H1 (cell line): ENCODE results near the gene ADGRF1. TPM values are rescaled to one million over a fixed set of nuclear protein-coding genes. Genes with fewer than 3 reads are reported as not detected.

Source experiments
- CTCF ChIA-PET: fragments of 300-600 bp; sonication (Branson Sonifier 250); formaldehyde crosslinking; loops from one replicate; lab custom pipeline; 2021; ENCODE audit not compliant: partially characterized antibody; lab: Charles Lee
- POLR2A ChIA-PET: fragments of 300-600 bp; sonication (Branson Sonifier 250); formaldehyde crosslinking; loops from one replicate; lab custom pipeline; 2021; ENCODE audit warnings: inconsistent platforms; ENCODE audit not compliant: partially characterized antibody; lab: Charles Lee
- DNase-seq, 2 experiments: peaks; one replicate each; pipeline versions ENCODE4 v3.0.0 to v3.0.0-alpha.2; 2010 to 2022; ENCODE audit warnings: low spot score in 2 of 2, low read depth in 1 of 2, mixed read lengths in 1 of 2
- FAIRE-seq: peaks from 2 replicates; lab custom pipeline; 2011; peaks lifted over from hg19 to GRCh38; lab: Jason Lieb, UNC
- H2AFZ ChIP-seq: 2 replicates; pipeline ENCODE4 v1.8.1; 2012; ENCODE audit warnings: low read length, inconsistent platforms
- H2AK5ac ChIP-seq: 2 replicates; pipeline ENCODE4 v1.6.1; 2013; ENCODE audit warnings: low read depth, low read length
- H2BK120ac ChIP-seq: replicated peaks from 2 replicates; pipeline ENCODE3; 2013; ENCODE audit warnings: low read depth, low read length, inconsistent platforms
- H2BK12ac ChIP-seq: 2 replicates; pipeline ENCODE4 v1.6.1; 2013; ENCODE audit warnings: low read depth, low read length
- H2BK15ac ChIP-seq: 2 replicates; pipeline ENCODE4 v1.6.1; 2013; ENCODE audit warnings: low read length
- H2BK20ac ChIP-seq: 2 replicates; pipeline ENCODE4 v1.6.1; 2013; ENCODE audit warnings: low read length
- H2BK5ac ChIP-seq: 2 replicates; pipeline ENCODE4 v1.6.1; 2013; ENCODE audit warnings: low read depth, low read length
- H3K14ac ChIP-seq: 2 replicates; pipeline ENCODE4 v1.6.1; 2013; ENCODE audit warnings: inconsistent platforms; ENCODE audit not compliant: insufficient read length
- H3K18ac ChIP-seq: 2 replicates; pipeline ENCODE4 v1.6.1; 2013; ENCODE audit warnings: low read length; ENCODE audit errors: extremely low read depth
- H3K23ac ChIP-seq: 2 replicates; pipeline ENCODE4 v1.6.1; 2013; ENCODE audit warnings: inconsistent platforms; ENCODE audit not compliant: insufficient read length
- H3K23me2 ChIP-seq: 2 replicates; pipeline ENCODE4 v1.6.1; 2013; ENCODE audit warnings: low read depth, low read length
- H3K27ac ChIP-seq: 2 replicates; pipeline ENCODE4 v1.6.1; 2011; ENCODE audit warnings: low read depth, low read length, inconsistent platforms
- H3K27me3 ChIP-seq, 4 experiments: replicated peaks in 1 of 4; 1 replicate in 1 of 4; 2 replicates in 3 of 4; pipeline versions ENCODE4 v1.6.1 to v1.8.1; 2011 to 2013; ENCODE audit warnings: low read length in 3 of 4, mild to moderate bottlenecking in 3 of 4, inconsistent platforms in 2 of 4, mixed read lengths in 2 of 4, moderate library complexity in 1 of 4; ENCODE audit not compliant: control insufficient read depth in 3 of 4, insufficient read depth in 3 of 4; ENCODE audit errors: extremely low read depth in 1 of 4
- H3K36me3 ChIP-seq, 4 experiments: 2 replicates each; pipeline versions ENCODE4 v1.6.1 to v1.8.1; 2011 to 2013; ENCODE audit warnings: mild to moderate bottlenecking in 4 of 4, low read length in 3 of 4, moderate library complexity in 2 of 4, control low read depth in 1 of 4, inconsistent platforms in 1 of 4; ENCODE audit not compliant: insufficient read depth in 4 of 4, control insufficient read depth in 2 of 4
- H3K4ac ChIP-seq: replicated peaks from 2 replicates; pipeline ENCODE3; 2013; ENCODE audit warnings: low read length, low read depth, mixed read lengths, inconsistent platforms; ENCODE audit not compliant: insufficient read length
- H3K4me1 ChIP-seq, 4 experiments: replicated peaks in 1 of 4; 1 replicate in 1 of 4; 2 replicates in 3 of 4; pipeline versions ENCODE4 v1.6.1 to v1.8.1; 2011 to 2013; ENCODE audit warnings: low read length in 3 of 4, inconsistent platforms in 2 of 4, mixed read lengths in 1 of 4; ENCODE audit not compliant: insufficient read depth in 4 of 4, control insufficient read depth in 3 of 4
- H3K4me2 ChIP-seq, 2 experiments: 2 replicates each; pipeline versions ENCODE4 v1.6.1 to v1.8.1; 2011 to 2013; ENCODE audit warnings: low read depth in 2 of 2, low read length in 2 of 2, control low read depth in 1 of 2, inconsistent platforms in 1 of 2, mild to moderate bottlenecking in 1 of 2; ENCODE audit not compliant: insufficient read depth in 1 of 2
- H3K4me3 ChIP-seq, 4 experiments: fragments of 200-600, 300-600 bp in 1 of 4; sonication (generic), shearing (Covaris generic), sonication (Bioruptor Twin) in 1 of 4; 2 replicates each; pipeline versions ENCODE4 v1.5.1 to v1.8.1; 2011 to 2016; ENCODE audit warnings: low read length in 4 of 4, low read depth in 3 of 4, control low read depth in 2 of 4, inconsistent platforms in 2 of 4, mild to moderate bottlenecking in 2 of 4, mixed read lengths in 1 of 4, moderate library complexity in 1 of 4; ENCODE audit not compliant: insufficient read depth in 2 of 4; ENCODE audit errors: extremely low read depth in 1 of 4
- H3K56ac ChIP-seq: replicated peaks from 2 replicates; pipeline ENCODE3; 2013; ENCODE audit warnings: low read depth, mild to moderate bottlenecking, mixed read lengths, low read length, inconsistent platforms; ENCODE audit not compliant: insufficient read length
- H3K79me1 ChIP-seq: 2 replicates; pipeline ENCODE4 v1.6.1; 2013; ENCODE audit warnings: low read depth, low read length, control low read depth
- H3K79me2 ChIP-seq, 2 experiments: 2 replicates each; pipeline versions ENCODE4 v1.6.1 to v1.8.1; 2012 to 2013; ENCODE audit warnings: low read length in 2 of 2, mild to moderate bottlenecking in 2 of 2, inconsistent platforms in 1 of 2; ENCODE audit not compliant: insufficient read depth in 2 of 2, control insufficient read depth in 1 of 2
- H3K9ac ChIP-seq, 4 experiments: replicated peaks in 1 of 4; 1 replicate in 1 of 4; 2 replicates in 3 of 4; pipeline versions ENCODE4 v1.6.1 to v1.8.1; 2011 to 2013; ENCODE audit warnings: low read depth in 3 of 4, low read length in 3 of 4, control low read depth in 2 of 4, mild to moderate bottlenecking in 2 of 4, moderate library complexity in 2 of 4, inconsistent platforms in 1 of 4; ENCODE audit errors: extremely low read depth in 1 of 4
- H3K9me3 ChIP-seq, 2 experiments: 2 replicates each; pipeline versions ENCODE4 v1.6.1 to v1.8.1; 2012 to 2013; ENCODE audit warnings: mild to moderate bottlenecking in 2 of 2, moderate library complexity in 2 of 2, control low read depth in 1 of 2, inconsistent platforms in 1 of 2, low read depth in 1 of 2, low read length in 1 of 2, mixed read lengths in 1 of 2; ENCODE audit not compliant: insufficient read depth in 2 of 2
- H4K20me1 ChIP-seq, 2 experiments: replicated peaks in 1 of 2; 2 replicates each; pipeline versions ENCODE3 to v1.8.1; 2011 to 2013; ENCODE audit warnings: inconsistent platforms in 2 of 2, low read length in 2 of 2, mild to moderate bottlenecking in 1 of 2; ENCODE audit not compliant: insufficient read depth in 2 of 2, control insufficient read depth in 1 of 2
- H4K5ac ChIP-seq: 2 replicates; pipeline ENCODE4 v1.6.1; 2013; ENCODE audit warnings: low read length, low read depth, mixed read lengths, inconsistent platforms; ENCODE audit not compliant: insufficient read length
- H4K8ac ChIP-seq: 2 replicates; pipeline ENCODE4 v1.8.0; 2013; ENCODE audit warnings: mild to moderate bottlenecking, moderate library complexity, low read length, inconsistent platforms; ENCODE audit not compliant: insufficient read depth; ENCODE audit errors: extremely low read depth
- H4K91ac ChIP-seq: replicated peaks from 2 replicates; pipeline ENCODE3; 2013; ENCODE audit warnings: low read length, mixed read lengths, inconsistent platforms; ENCODE audit not compliant: insufficient read length
- KDM4A ChIP-seq: IDR thresholded peaks from one replicate; pipeline ENCODE4 v1.7.1; 2012; ENCODE audit warnings: low read depth, mild to moderate bottlenecking, moderate library complexity, low read length, inconsistent platforms; ENCODE audit not compliant: severe bottlenecking
- WGBS, 2 experiments: shearing (Covaris generic) in 1 of 2; methylation state at CpG; one replicate each; pipeline versions ENCODE4 v1.1.6 to v1.1.7; 2013 to 2015; ENCODE audit warnings: low lambda C conversion rate in 2 of 2, mixed read lengths in 2 of 2, inconsistent platforms in 1 of 2, low coverage in 1 of 2, missing lambda C conversion rate in 1 of 2; ENCODE audit not compliant: insufficient replicate concordance in 2 of 2, insufficient coverage in 1 of 2, insufficient read length in 1 of 2; ENCODE audit errors: extremely low coverage in 1 of 2, missing lambda C conversion rate in 1 of 2; 5-methylcytosine and 5-hydroxymethylcytosine counted together
- polyA plus RNA-seq, 7 experiments: library from polyadenylated mRNA; depleted of rRNA in 3 of 7; stranded (reverse) in 5 of 7; unstranded in 2 of 7; fragments of >200 nt in 5 of 7; fragments of 200-250 nt in 2 of 7; gene quantifications; 1 replicate in 5 of 7; 2 replicates in 1 of 7; 4 replicates in 1 of 7; pipeline versions ENCODE4 v1.2.1 to v1.2.3, GENCODE V29; 2011 to 2013; ENCODE audit warnings: missing spikeins in 2 of 7, mixed read lengths in 2 of 7
- total RNA-seq: library from RNA; stranded (reverse); fragmentation: NEBNext Ultra II Directional; extraction: Animal tissue kit (Norgen Biotek cat#: 25700); gene quantifications from 2 replicates; pipeline ENCODE4 v1.2.1, GENCODE V29; 2021

ADGRF1 gene
- total and polyA plus RNA-seq, 2 of the 8 experiments (the other 6 are each of a cell fraction or from before 2014, with no cell fraction given): not detected

GRCh38 chr6:47034926-47035325 lies 7.2 kb downstream of the ADGRF1 start:
- FAIRE-seq (no peak), DNase-seq (no peak)
- Histone ChIP-seq H4K5ac (no peak overlapping the region), H3K56ac (no peak overlapping the region), H3K27me3 (no peaks in the 10 kb centered on the region), H3K23ac (no peak overlapping the region), H2BK5ac (no peak overlapping the region), H2AFZ (peak overlapping the region; percentile 63; the same call in 1 of the 2 replicates), H2BK15ac (no peak overlapping the region), H3K14ac (no peak overlapping the region), H4K91ac (no peak overlapping the region), H2BK12ac (no peak overlapping the region), H3K18ac (no peak overlapping the region), H3K79me1 (no peaks in the 10 kb centered on the region), H3K4ac (no peak overlapping the region), H3K27ac (no peak overlapping the region), H3K36me3 (no peaks in the 10 kb centered on the region), H3K4me3 (no peak overlapping the region; a peak in 1 of 8 replicates), H3K9ac (no peak overlapping the region), H4K8ac (no peak overlapping the region), H2AK5ac (no peak overlapping the region), H3K4me1 (peaks cover 0 to 4% (median under 1%) of the 10 kb centered on the region in 4 experiments; a peak in 2 of 7 replicates), H3K9me3 (no peaks in the 10 kb centered on the region), H2BK120ac (no peak overlapping the region), H3K23me2 (no peaks in the 10 kb centered on the region), H3K79me2 (no peaks in the 10 kb centered on the region), H3K4me2 (no peak overlapping the region), H4K20me1 (no peaks in the 10 kb centered on the region), H2BK20ac (no peak overlapping the region)
- CTCF ChIA-PET: interaction anchor here (0.7 to 3.0 kb wide), 8 partner anchors 9 to 258 kb away, joined by 3 to 20 read pairs (median 3); no protein-coding TSS in a partner anchor
- WGBS, 2 experiments: 86% methylated on average over 6 of the region's 6 CpGs; no CpG with 5 or more reads in 1 of the 2 experiments
- POLR2A ChIA-PET: interaction anchor here (0.6 kb wide), 1 partner anchor 300 kb away, joined by 4 read pairs; no protein-coding TSS in a partner anchor
- no peak for TF ChIP-seq KDM4A
